Glomerular visceral epithelial cell (primary cell): ENCODE measurements around the gene FGFR3.

Experiments used
- DNase-seq: peaks from one replicate; pipeline ENCODE4 v3.0.0-alpha.2; 2016; ENCODE audit errors: extremely low spot score

Gene FGFR3

DNA sequence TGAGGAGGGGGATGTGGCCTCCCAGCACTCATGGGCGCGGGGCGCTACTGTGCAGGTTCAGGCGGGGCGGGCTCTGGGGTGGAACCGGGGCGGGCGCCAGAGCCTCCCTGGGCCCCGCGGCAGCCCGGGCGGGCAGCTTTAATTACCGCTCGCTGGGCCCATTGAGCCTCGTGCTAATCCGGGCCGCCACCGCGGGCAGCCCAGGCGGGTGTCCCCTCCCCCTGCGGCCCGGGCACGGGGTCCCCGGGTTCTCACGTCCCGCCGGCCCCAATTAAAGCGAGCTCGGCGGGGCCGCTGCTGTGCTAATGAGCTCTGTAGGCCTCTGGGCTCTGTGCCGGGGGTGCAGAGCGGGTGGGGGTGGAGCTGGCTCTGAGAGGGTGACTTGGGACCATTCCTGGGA is 22.8 kb upstream of the FGFR3 start:
- no peak for DNase-seq

DNA sequence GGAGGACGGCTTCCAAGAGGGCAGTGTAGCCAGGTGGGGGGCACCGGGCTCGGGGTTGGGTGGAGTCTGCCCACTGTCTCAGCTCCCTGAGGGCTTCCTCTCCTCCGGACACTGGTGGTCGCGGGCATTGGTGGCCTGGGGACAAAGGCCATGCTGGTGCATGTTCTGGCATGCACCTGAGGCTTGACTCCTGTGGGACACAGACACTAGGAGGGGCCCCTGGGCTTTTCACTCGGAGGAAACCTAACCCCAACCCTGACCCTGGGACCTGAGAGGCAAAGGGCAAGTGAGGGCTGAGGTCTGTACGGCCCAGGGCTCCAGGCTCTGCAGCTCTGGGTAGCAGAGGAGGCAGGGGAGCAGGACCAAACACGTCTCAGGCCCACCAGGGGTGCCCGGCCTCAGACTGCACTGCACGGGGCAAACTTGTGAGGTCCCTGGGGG is 22.3 kb upstream of the FGFR3 start:
- no peak for DNase-seq

DNA sequence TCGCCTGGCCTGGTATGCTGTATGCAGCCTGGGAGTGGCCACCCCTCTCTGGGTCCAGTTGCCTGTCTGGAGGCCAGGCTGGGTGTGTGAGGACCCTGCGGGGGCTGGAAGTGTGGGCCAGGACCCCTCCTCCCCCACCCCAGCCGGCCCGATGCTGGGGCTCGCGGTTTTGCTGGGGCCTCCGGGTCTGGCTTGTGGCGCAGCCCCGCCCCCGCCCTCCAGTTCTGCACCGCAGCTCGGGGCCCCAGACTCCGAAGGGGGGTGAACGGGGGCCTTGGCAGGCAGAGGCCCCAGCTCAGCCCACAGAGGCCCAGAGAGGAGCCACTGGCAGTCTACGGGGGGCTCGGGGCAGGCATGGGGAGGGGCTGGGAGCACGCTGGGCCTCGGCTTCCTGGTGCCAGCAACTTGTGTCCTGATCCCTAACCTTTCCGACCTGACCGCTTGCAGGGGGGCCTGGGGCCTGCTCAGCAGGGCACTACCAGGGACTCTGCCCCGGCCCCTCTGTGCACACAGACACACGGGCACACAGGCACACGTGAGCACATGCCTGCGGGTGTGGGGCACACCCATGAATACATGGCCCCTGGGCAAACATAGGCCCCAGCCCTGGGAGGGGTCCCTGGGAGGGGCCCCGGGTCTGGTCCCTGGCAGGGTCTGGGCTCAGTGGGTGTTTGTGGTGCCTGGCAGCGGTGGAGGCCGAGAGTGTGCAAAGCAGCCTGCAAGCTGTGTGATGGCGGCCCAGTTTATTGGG is 21.4 kb upstream of the FGFR3 start:
- DNase-seq: no peak

DNA sequence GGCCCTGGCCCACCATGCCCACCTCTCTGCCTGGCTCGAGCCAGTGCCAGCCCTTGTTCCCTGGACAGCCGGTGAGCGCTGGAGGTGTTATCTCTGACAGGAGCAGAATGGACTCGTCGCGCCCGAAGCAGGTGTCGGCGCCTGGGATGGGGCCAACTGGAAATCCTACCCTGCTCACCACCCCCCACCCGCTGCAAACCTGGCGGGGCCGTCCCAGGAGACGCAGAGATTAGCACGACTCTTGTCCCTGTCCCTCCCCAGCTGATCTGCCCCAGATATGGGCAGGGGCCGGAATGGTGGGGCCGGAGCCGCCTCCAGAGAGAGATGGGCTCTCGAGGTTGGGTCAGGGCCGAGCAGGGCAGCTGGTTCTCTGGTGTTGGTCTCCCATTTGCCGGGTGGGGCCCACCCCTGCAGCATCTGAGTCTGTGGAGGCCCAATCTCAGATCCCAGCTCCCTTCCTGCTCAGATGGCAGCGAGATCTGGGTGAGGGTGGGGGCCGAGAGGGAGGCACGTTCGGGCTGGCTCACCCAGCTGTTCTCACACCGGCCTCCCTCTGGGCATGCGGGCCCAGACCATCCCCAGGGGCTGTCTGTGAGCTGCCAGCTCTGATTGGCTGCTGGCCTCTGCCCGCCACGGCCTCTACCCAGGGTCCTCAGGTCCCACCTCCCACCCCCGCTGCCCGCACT is 20.1 kb upstream of the FGFR3 start:
- no peak for DNase-seq

DNA sequence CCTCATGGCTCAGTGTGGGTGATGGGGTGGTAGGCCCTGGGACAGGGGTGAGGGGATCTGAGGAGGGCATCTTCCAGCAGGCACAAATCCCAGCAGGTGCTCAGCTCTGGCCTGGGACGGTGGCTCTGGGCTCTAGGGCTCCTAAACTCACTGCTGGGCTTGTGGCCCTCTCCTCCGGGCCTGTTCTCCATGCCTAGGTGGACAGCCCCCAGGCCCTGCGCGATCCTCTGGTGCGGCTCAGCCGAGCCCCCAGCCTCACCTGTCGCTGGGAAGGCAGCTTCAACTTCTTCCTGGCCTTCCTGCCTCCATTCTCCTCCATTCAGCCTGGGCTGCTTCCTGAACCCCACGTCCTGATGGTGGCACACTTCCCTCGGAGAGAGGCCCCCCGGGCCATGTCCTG is 19.3 kb upstream of the FGFR3 start:
- DNase-seq: no peak

DNA sequence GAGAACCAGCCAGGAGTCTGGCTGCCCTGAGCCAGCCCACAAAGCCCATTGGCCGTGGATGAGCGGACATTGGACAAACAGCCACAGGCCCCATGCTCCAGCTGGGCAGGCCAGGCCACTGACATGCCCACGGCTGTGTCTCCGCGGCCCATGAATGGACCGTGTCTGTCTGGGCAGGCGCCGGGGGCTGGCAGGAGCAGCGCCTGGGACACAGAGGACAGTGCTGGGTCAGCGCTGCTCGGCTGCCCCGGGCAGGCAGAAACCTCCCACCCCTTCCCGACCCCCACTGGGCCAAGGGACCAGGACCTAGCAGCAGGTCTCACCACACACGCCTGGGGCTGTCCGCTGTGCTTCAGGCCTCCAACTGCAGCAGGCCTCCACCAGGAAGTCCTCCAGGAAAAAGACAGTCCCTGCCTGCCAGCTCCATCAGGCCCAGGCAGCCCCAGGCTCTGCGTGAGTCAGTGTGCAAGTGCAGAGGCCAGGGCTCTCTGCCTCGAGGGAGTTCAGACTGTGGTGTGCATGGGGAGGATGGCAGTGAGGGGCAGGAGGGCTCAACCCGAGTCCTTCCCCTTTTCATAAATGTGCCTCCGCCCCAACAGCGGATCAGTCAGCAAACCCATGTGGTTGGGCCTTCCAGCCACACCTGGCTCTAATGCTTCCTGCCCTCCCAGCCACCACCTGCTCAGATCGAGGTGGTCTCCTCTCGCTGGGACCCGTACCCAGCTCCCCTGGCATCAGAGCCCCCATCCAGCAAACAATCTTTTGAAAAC is 17.2 kb upstream of the FGFR3 start:
- DNase-seq: peak; percentile 22

DNA sequence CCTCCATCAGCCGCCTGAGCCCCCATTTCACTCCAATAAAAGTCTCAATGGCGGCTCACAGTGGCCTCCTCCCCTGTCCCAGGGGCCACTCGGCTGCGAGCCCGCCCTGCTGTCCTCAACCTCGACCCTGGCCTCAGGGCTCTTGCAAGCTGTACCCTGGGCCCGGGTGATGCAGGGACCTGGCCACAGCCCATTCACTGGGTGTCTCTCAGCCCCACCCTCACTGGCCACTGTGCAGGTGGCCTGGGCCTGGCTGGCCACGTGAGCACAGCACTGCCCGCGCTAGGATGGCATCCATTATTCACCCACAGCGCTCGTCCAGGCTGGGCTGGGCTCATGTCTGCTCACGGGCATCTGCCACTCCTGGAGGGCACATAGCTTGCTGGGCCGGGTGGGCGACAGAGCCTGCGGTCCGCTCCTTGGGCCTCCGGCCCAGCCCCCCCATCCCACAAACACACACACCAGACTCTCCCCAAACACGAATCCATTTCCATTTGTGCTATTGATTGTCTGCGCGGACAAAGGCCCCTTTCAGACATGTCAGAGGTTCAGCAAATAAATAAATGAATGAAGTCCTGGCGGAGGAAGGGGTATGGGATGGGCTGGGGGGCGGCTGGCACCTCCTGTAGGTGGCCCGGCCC is 16.5 kb upstream of the FGFR3 start:
- DNase-seq: no peak

DNA sequence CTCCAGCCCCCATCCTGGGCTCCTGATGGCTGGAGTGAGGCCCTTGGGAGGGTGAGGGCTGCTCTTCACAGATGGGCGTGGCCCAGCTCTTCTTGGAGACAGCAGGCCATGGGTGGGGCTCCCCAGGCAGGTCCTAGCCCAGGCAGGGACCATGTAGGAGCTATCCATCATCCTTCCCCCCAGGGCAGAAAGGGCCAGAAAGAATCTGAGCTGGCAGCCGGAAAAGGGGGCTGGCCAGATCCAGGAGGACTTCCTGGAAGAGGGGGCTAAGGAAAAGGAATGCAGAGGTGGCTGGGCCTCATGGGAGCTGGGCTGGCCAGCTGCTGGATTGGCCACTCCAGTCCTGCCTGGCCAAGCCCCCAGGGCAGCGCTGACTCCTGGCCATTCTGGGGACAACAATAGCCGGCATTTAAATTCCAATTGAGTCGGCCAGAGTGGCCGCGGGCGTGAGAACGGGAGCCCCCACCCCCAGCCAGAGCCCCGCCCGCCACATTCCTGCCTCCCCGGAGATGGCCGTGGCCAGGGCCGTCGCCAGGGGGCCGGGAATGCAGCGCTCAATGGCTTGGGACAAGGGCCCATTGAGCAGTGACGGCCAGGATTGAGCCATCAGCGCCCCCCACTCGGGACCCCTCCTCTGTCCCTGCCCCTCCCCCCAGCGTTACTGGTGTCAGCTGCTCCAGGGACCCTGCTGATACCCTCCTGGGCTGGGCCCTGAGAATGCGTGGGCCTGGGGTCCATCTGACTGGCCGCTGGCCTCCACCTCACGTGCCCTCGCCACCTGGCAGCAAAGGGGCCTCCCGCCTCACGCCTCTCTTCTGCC is 15.1 kb upstream of the FGFR3 start:
- DNase-seq: no peak

DNA sequence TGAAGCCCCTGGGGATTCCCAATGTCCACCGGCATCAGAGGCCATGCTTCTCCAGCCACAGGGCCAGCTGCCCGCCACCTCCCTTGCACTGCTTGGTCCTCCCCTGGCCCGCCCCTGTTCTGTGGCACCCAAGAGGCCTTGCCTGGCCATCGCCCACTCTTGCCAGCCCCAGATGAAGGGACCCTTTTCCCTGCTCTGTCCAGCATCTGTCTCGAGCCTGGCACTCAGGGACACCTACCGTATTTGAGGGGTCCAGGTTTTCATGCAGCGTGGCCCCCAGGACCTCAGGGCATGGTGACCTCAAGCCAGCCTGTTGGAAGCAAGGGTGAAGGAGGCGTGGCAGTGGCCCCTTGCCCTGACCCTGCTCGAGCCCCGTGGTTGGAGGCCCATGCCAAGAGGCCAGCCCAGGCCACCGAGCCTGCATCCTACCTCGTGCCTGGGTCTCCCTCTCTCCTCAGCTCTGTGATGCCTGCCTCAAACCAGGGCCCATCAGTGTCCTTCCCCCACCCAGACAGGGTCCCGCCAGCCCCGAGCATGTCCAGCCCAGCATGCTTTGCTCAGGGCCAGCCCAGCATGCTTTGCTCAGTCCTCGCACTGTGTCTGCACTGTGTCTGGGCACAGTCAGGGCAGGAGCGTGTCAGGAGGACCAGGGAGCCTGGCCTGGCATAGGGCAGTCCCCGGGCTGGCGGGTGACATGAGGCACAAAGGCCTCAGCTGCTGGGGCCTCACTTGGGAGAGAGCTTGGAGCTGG is 14.3 kb upstream of the FGFR3 start:
- no peak for DNase-seq

DNA sequence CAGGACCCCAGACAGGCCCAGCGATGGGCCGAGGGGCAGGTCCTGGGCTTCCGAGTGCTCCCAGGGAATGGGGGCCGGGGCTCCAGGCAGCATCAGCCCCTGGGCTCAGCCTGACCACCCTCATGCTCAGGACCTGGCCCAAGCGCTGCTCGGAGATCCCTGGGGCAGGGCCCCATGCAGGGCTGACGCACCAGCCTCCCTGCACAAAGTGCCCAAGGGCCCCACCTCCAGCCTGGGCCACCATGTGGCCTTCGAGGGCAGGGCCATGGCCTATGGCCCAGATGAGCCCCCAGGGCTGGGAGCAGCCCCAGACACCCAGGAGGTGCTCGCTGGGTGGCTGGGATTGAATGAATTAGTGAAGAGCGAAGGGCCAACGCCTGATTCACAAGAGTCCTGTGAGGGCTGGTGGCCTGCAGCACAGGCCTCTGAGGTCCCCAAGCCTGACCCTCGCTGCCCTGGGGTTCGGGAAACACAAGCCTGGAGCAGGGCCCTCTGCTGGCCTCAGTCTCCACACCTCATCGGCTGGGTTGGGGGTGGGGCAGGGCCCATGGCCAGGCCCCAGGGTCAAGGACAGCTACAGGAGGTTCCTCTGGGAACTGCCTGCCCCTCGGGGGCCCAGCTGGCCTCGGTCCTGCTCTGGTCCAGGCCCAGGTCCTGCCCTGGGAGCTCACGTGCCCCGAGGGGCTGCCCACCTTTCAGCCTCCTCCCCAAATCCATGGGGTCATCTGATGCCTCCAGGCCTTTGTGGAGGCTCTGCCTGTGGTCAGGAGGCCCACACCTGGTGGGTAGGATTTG is 13.3 kb upstream of the FGFR3 start:
- no peak for DNase-seq

DNA sequence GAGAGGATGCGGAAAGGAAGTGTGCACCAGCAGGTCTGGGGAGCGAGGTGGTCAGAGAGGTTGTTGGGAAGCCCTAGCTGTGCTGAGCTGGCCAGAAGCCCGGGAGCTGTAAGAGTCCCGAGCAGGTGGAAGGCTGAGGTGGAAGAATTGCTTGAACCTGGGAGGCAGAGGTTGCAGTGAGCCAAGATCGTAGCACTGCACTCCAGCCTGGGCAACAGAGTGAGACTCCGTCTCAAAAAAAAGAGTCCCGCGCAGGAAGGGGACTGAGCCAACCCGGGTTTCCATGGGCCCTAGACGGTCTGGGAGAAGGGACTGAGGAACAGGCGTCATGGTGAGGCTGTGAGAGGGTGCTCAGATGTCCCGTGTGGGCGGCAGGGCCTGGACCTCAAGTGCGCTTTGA is 12.7 kb upstream of the FGFR3 start:
- no peak for DNase-seq

DNA sequence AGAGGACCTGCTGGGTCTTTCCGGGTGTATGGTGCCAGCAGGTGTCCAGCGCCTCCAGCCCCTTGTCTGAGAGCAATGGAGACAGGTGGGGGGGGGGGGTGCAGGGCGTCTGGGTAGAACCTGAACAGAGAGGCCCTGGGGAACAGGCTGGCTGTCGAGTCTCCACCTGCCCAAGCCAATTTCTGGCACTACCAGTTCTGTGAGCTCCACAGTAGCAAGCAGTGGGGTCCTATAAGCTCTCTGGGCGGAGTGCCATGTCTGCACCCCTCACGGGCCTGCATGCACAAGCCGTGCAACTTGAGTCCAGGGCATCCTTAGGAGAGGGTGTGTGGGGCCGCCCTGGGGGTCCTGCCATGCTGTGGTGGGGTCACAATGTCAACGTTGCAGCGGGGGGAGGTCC is 10.1 kb upstream of the FGFR3 start:
- DNase-seq: no peak

DNA sequence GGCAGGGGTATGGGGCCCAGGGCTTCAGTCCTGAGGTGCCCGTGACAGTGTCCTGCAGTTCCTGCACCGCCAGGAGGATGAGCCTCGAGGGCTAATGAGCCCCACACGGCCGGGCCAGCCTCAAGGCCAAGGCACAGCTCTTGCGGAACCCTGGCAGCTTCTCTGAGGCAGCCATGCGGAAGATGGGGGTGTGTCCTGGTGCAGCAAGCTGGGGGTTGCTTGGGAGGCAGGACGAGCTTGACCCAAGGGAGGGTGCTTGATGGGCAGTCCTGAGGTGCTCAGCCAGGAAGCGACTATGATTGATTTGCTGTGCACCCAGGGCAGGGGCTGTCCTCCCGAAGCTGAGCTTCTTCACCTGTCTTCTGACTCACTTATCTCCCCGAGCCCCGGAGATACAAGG is 9.1 kb upstream of the FGFR3 start:
- DNase-seq: peak; percentile 67

DNA sequence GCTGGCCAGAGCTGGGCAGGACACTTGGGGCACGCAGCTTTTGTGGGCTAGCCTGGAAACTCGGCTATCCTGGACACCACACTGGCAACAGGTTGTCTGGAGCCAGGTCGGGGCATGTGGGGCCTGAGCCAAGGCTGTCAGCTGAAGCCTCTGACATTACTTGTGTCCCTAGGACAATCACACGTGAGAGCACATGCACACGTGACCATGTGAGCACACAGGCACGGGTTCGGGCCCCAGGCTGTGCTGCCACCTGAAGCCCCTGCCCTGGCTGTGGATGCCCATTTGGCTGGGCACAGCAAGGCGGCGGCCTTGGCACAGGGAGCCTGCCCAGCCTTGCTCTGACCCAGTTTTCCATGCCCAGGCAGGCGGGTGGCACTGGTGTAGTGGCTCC is 8.7 kb upstream of the FGFR3 start:
- no peak for DNase-seq

DNA sequence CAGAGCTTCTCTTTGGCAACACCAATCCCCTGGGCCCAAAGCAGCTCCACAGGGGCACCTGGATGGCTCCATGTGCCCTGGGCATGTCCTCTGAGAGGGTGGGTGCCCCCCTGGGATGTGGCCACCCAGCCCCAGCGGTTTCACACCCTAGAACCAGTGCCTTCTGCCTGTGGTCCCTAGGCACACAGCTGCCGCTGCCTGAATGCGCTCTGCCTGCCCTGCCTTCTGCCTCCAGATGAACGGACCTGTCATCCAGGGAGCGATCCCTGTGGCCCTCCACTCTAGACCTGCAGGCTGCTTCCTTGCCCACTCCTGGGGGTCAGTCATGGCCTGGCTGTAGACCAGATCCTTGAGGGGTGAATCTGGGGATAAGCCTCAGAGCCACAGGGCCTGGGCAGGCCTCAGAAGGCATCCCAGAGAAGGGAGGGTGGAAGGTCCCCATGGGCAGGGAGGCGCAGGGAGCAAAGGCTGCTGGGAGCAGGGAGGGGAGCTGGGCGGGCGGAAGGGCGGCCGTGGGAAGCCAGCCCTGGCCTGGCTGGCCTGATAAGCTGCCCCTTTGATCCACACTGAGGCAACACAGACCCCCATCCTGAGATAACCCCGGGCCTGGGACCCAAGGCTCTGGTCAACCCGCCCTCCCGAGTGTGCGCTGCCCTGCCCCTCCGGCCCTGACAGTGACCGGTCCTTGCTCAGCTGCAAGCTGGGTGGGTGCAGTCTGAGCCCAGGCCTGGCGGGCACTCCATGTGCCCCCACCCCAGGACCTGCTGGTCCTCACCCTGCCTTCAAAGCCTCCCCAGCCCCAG is 8.1 kb upstream of the FGFR3 start:
- DNase-seq: no peak

DNA sequence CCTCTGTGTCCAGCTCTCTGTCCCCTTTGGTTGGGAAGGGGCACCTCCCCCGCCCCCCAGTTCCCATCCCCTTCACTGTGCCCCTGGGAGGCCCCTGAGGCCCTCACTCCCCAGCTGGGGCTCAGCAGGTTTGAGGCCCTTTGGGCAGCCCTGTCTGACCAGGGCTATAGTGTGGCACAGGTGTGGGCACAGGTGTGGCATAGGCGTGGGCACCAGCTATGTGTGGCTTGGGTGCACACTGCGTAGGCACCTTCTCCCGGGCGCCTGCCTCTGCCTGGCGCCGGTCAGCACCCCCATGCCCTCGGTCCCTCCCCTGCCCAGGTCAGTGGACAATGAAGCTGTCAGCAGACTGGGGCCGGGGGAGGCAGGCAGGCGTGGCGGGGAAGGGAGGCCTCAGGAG is 7.5 kb upstream of the FGFR3 start:
- DNase-seq: no peak

DNA sequence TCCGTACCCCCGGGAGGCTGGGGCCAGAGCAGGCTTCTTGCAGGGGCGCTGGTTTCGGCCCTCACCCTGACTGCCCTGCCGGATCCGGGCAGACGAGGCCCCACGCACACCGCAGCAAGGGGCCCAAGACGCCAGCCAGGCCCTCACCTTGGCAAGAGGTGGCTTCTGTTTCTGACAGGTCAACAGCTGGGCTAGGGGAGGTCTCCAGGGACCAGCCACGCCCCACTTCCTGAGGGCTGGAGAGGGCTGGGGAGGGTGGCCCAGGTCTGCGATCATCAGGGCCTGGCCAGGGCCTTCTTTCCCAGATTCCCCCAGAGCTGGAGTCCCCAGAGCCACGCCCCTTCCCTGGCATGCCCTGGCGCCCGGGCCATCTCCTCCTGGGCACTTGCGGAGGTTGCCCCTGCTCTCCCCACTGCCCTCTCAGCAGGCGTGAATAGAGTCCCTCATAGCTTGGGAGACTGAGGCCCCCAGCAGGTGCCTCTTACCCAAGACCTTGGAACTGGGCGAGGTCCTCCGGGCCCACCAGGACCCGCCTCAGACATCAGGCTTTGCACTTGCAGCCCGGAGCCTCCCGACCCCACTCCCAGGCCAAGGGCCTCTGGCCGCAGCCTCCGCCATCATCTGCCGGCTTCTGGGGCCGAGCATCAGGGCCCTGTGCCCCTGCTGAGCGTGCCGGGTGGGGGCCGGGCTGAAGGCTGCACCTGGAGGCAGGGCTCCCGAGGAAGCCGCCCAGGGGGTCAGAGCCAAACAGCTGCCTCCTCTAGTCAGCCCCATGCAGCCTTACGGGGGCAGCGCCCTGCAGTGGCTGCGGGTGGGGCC is 6.3 kb upstream of the FGFR3 start:
- no peak for DNase-seq

DNA sequence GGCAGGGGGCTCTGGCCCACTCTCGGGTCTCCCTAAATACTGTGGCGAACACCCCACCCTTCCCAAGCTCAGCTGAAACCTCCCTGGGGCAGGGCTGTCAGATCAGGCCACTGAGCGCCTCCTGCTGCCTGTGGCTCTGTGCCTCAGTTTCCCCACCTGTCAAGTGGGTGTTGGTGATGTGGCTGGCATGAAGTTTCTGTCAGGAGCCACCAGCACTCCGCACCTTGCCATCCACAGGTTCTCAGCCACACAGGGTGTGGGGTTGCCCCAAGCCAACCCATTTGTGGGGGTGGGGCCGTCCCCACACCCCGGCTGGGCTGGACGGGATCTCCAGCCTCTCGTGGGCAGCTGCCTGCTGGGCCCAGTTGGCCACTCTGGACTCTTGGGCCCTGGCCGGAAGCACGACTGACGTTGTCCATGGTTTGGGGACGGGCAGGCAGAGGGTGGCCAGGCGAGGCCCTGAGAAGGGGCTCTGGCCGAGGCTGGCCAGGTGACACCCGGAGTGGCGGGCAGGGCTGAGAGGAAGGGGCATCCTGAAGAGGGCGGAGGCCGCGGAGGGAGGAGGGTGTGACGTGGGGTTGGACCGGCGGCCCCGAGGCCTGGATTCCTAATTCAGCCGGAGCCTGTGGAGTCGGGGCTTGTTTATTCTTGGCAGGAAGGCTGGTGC is 5.5 kb upstream of the FGFR3 start:
- no peak for DNase-seq
